Kidney epithelial cell (primary cell): ENCODE results near the gene RNF111. TPM values are rescaled to one million over a fixed set of nuclear protein-coding genes. Genes with fewer than 3 reads are reported as not detected.
A peak's percentile ranks its signal among the peaks of the same experiment; 100 is the strongest.

Source experiments
- DNase-seq: peaks from one replicate; pipeline ENCODE4 v3.0.0-alpha.2; 2010; ENCODE audit warnings: low read depth
- H3K27me3 ChIP-seq: 2 replicates; pipeline ENCODE4 v1.6.0; 2011; ENCODE audit warnings: low read length; ENCODE audit not compliant: control insufficient read depth, insufficient read depth
- H3K36me3 ChIP-seq: 2 replicates; pipeline ENCODE4 v1.5.1; 2011; ENCODE audit warnings: low read length; ENCODE audit not compliant: control insufficient read depth, insufficient read depth
- H3K4me3 ChIP-seq: 2 replicates; pipeline ENCODE4 v1.5.1; 2011; ENCODE audit warnings: low read depth, mild to moderate bottlenecking, control low read depth, low read length
- CTCF ChIP-seq: IDR thresholded peaks from 2 replicates; pipeline ENCODE4 v1.5.1; 2011; ENCODE audit warnings: mild to moderate bottlenecking, moderate library complexity, low read length, control low read depth, inconsistent platforms; ENCODE audit not compliant: insufficient read depth, poor library complexity, severe bottlenecking
- total RNA-seq: library from RNA; depleted of rRNA; stranded (reverse); fragments of >200 nt; gene quantifications from 2 replicates; pipeline ENCODE4 v1.2.3, GENCODE V29; 2015

RNF111 gene
- total RNA-seq, 1 donor from 2014 or later, result 18.0 TPM

GRCh38 chr15:58977887-58978286 is 9.6 kb upstream of the RNF111 start:
- no peak for TF ChIP-seq CTCF
- Histone ChIP-seq H3K36me3 (no peaks in the 10 kb centered on the region), H3K4me3 (no peak overlapping the region), H3K27me3 (no peaks in the 10 kb centered on the region)
- no peak for DNase-seq

GRCh38 chr15:58980351-58980939 is 7.0 kb upstream of the RNF111 start:
- DNase-seq, result no peak

GRCh38 chr15:58981808-58982475 is 5.5 kb upstream of the RNF111 start:
- no peaks in the 10 kb centered on the region for H3K36me3 ChIP-seq
- H3K27me3 ChIP-seq, result no peaks in the 10 kb centered on the region
- DNase-seq, result no peak
- H3K4me3 ChIP-seq, result no peak overlapping the region
- TF ChIP-seq CTCF, result no peak

More at GRCh38 chr15:58980351-58980939, 7.0 kb upstream of the RNF111 start:
- peak; percentile 16 for TF ChIP-seq CTCF
- H3K27me3 ChIP-seq, result no peaks in the 10 kb centered on the region
- H3K4me3 ChIP-seq, result no peak overlapping the region
- H3K36me3 ChIP-seq, result no peaks in the 10 kb centered on the region

- no peak for DNase-seq
- no peak overlapping the region for H3K4me3 ChIP-seq
- TF ChIP-seq CTCF, result no peak
- H3K27me3 ChIP-seq, result no peaks in the 10 kb centered on the region
- H3K36me3 ChIP-seq, result no peaks in the 10 kb centered on the region
Observed at GRCh38 chr15:58983261-58983660, 4.2 kb upstream of the RNF111 start.

- Histone ChIP-seq H3K4me3 (no peak overlapping the region), H3K27me3 (no peaks in the 10 kb centered on the region), H3K36me3 (no peaks in the 10 kb centered on the region)
- TF ChIP-seq CTCF, result no peak
- DNase-seq, result no peak
Observed at GRCh38 chr15:58985443-58985842, 2.0 kb upstream of the RNF111 start.

GRCh38 chr15:58987036-58987435 is 427 bp upstream of the RNF111 start:
- Histone ChIP-seq H3K4me3 (peak overlapping the region; percentile 92), H3K36me3 (no peaks in the 10 kb centered on the region), H3K27me3 (no peaks in the 10 kb centered on the region)
- no peak for TF ChIP-seq CTCF
- DNase-seq, result no peak
